Skeletal muscle satellite cell (primary cell): Measurements from ENCODE around the gene GNAQ.

Source experiments
- H3K27me3 ChIP-seq: 2 replicates; pipeline ENCODE4 v1.7.0; 2013; ENCODE audit warnings: low read length; ENCODE audit not compliant: control insufficient read depth, insufficient read depth
- H3K36me3 ChIP-seq: 2 replicates; pipeline ENCODE4 v1.7.0; 2013; ENCODE audit warnings: mild to moderate bottlenecking, control low read depth, low read length; ENCODE audit not compliant: insufficient read depth
- H3K4me1 ChIP-seq: 2 replicates; pipeline ENCODE4 v1.7.0; 2013; ENCODE audit warnings: low read length; ENCODE audit not compliant: control insufficient read depth, insufficient read depth
- H3K4me2 ChIP-seq: 2 replicates; pipeline ENCODE4 v1.7.0; 2013; ENCODE audit warnings: mild to moderate bottlenecking, low read length
- H3K4me3 ChIP-seq: 2 replicates; pipeline ENCODE4 v1.7.0; 2013; ENCODE audit warnings: low read length
- H3K9ac ChIP-seq: 2 replicates; pipeline ENCODE4 v1.7.0; 2013; ENCODE audit warnings: mild to moderate bottlenecking, low read depth, low read length, moderate library complexity
- H3K9me3 ChIP-seq: replicated peaks from 2 replicates; pipeline ENCODE4 v1.7.0; 2013; ENCODE audit warnings: mild to moderate bottlenecking, control low read depth, low read length

GNAQ gene

GRCh38 chr9:77896938-77897667 lies 134.5 kb downstream of the GNAQ start:
- H3K36me3 ChIP-seq = no peaks in the 10 kb centered on the region
- no peak overlapping the region for H3K9ac ChIP-seq
- no peak overlapping the region for H3K4me2 ChIP-seq
- H3K9me3 ChIP-seq = no peaks in the 10 kb centered on the region
- H3K4me3 ChIP-seq = no peak overlapping the region
- peaks cover 30% of the 10 kb centered on the region for H3K4me1 ChIP-seq
- no peaks in the 10 kb centered on the region for H3K27me3 ChIP-seq

GRCh38 chr9:77896269-77896937 lies 135.2 kb downstream of the GNAQ start:
- Histone ChIP-seq H3K27me3 (no peaks in the 10 kb centered on the region), H3K4me1 (peaks cover 30% of the 10 kb centered on the region), H3K4me3 (no peak overlapping the region), H3K9me3 (no peaks in the 10 kb centered on the region), H3K4me2 (no peak overlapping the region), H3K9ac (no peak overlapping the region), H3K36me3 (no peaks in the 10 kb centered on the region)

GRCh38 chr9:77893706-77894105 lies 137.9 kb downstream of the GNAQ start:
- Histone ChIP-seq H3K36me3 (no peaks in the 10 kb centered on the region), H3K4me1 (peaks cover 16% of the 10 kb centered on the region), H3K27me3 (no peaks in the 10 kb centered on the region), H3K4me2 (no peak overlapping the region), H3K9me3 (no peaks in the 10 kb centered on the region), H3K9ac (no peak overlapping the region), H3K4me3 (no peak overlapping the region)

- no peak overlapping the region for H3K9ac ChIP-seq
- no peaks in the 10 kb centered on the region for H3K27me3 ChIP-seq
- H3K4me3 ChIP-seq = no peak overlapping the region
- H3K36me3 ChIP-seq = no peaks in the 10 kb centered on the region
- H3K4me2 ChIP-seq = no peak overlapping the region
- no peaks in the 10 kb centered on the region for H3K9me3 ChIP-seq
- peaks cover 16% of the 10 kb centered on the region for H3K4me1 ChIP-seq
Observed at GRCh38 chr9:77892955-77893514, 138.6 kb downstream of the GNAQ start.

GRCh38 chr9:77892171-77892570 lies 139.4 kb downstream of the GNAQ start:
- no peak overlapping the region for H3K9ac ChIP-seq
- H3K36me3 ChIP-seq = no peaks in the 10 kb centered on the region
- H3K4me3 ChIP-seq = no peak overlapping the region
- no peak overlapping the region for H3K4me2 ChIP-seq
- H3K4me1 ChIP-seq = peaks cover 11% of the 10 kb centered on the region
- no peaks in the 10 kb centered on the region for H3K27me3 ChIP-seq
- H3K9me3 ChIP-seq = no peaks in the 10 kb centered on the region

- no peak overlapping the region for H3K4me3 ChIP-seq
- H3K9me3 ChIP-seq = no peaks in the 10 kb centered on the region
- H3K4me1 ChIP-seq = peaks cover 2% of the 10 kb centered on the region
- H3K27me3 ChIP-seq = no peaks in the 10 kb centered on the region
- H3K36me3 ChIP-seq = no peaks in the 10 kb centered on the region
- no peak overlapping the region for H3K9ac ChIP-seq
- no peak overlapping the region for H3K4me2 ChIP-seq
Observed at GRCh38 chr9:77891128-77891800, 140.3 kb downstream of the GNAQ start.

GRCh38 chr9:77887662-77888061 lies 143.9 kb downstream of the GNAQ start:
- H3K9ac ChIP-seq = no peak overlapping the region
- no peak overlapping the region for H3K4me3 ChIP-seq
- H3K4me2 ChIP-seq = no peak overlapping the region
- H3K9me3 ChIP-seq = no peaks in the 10 kb centered on the region
- no peaks in the 10 kb centered on the region for H3K27me3 ChIP-seq
- no peaks in the 10 kb centered on the region for H3K36me3 ChIP-seq
- H3K4me1 ChIP-seq = peaks cover 18% of the 10 kb centered on the region

GRCh38 chr9:77885104-77885672 lies 146.4 kb downstream of the GNAQ start:
- no peak overlapping the region for H3K9ac ChIP-seq
- peaks cover 18% of the 10 kb centered on the region for H3K4me1 ChIP-seq
- H3K36me3 ChIP-seq = no peaks in the 10 kb centered on the region
- H3K4me3 ChIP-seq = no peak overlapping the region
- H3K4me2 ChIP-seq = no peak overlapping the region
- H3K9me3 ChIP-seq = no peaks in the 10 kb centered on the region
- H3K27me3 ChIP-seq = no peaks in the 10 kb centered on the region

GRCh38 chr9:77883846-77884771 lies 147.5 kb downstream of the GNAQ start:
- Histone ChIP-seq H3K9ac (no peak overlapping the region), H3K36me3 (no peaks in the 10 kb centered on the region), H3K9me3 (no peaks in the 10 kb centered on the region), H3K4me3 (peak overlapping the region; percentile 32), H3K4me2 (peak overlapping the region; percentile 56), H3K27me3 (no peaks in the 10 kb centered on the region), H3K4me1 (peaks cover 25% of the 10 kb centered on the region)

GRCh38 chr9:77883133-77883532 lies 148.5 kb downstream of the GNAQ start:
- H3K4me2 ChIP-seq = no peak overlapping the region
- no peak overlapping the region for H3K9ac ChIP-seq
- peaks cover 26% of the 10 kb centered on the region for H3K4me1 ChIP-seq
- no peaks in the 10 kb centered on the region for H3K36me3 ChIP-seq
- no peaks in the 10 kb centered on the region for H3K9me3 ChIP-seq
- no peaks in the 10 kb centered on the region for H3K27me3 ChIP-seq
- no peak overlapping the region for H3K4me3 ChIP-seq
